HL-60 (cell line): ENCODE results near the gene PRELP.

ENCODE experiments used
- DNase-seq, 2 experiments: peaks; one replicate each; pipeline ENCODE4 v3.0.0-alpha.2; 2010 to 2020; ENCODE audit warnings: low read depth in 1 of 2, low spot score in 1 of 2
- H3K27ac ChIP-seq: fragments of 250-450 bp; sonication (Bioruptor Pico); replicated peaks from 2 replicates; pipeline ENCODE4 v1.5.1; 2020; ENCODE audit warnings: mild to moderate bottlenecking, moderate library complexity
- H3K27me3 ChIP-seq: fragments of 250-450 bp; sonication (Bioruptor Pico); 2 replicates; pipeline ENCODE4 v1.5.1; 2021; ENCODE audit warnings: mild to moderate bottlenecking, moderate library complexity; ENCODE audit not compliant: insufficient read depth, poor library complexity, severe bottlenecking
- H3K4me3 ChIP-seq: replicated peaks from 2 replicates; pipeline ENCODE4 v1.5.1; 2011; ENCODE audit warnings: mild to moderate bottlenecking, control low read depth, low read length; ENCODE audit not compliant: insufficient read depth
- GABPA ChIP-seq: IDR thresholded peaks from 2 replicates; pipeline ENCODE4 v1.6.1; 2012; ENCODE audit warnings: low read depth
- POLR2AphosphoS5 ChIP-seq: IDR thresholded peaks from 2 replicates; pipeline ENCODE4 v1.6.1; 2012; ENCODE audit warnings: low read depth
- SPI1 ChIP-seq: IDR thresholded peaks from 2 replicates; pipeline ENCODE4 v1.6.1; 2012; ENCODE audit warnings: low read depth, mild to moderate bottlenecking, borderline replicate concordance
- TF ChIP-seq, protein P1 (sequence below): IDR thresholded peaks from one replicate; pipeline ENCODE4 v1.5.1; 2011; ENCODE audit warnings: low read length, control low read depth, inconsistent platforms; ENCODE audit not compliant: insufficient read depth
- TF ChIP-seq, protein P2 (sequence below): IDR thresholded peaks from 2 replicates; pipeline ENCODE4 v1.6.1; 2012; ENCODE audit warnings: low read depth; ENCODE audit not compliant: insufficient replicate concordance

PRELP gene

DNA sequence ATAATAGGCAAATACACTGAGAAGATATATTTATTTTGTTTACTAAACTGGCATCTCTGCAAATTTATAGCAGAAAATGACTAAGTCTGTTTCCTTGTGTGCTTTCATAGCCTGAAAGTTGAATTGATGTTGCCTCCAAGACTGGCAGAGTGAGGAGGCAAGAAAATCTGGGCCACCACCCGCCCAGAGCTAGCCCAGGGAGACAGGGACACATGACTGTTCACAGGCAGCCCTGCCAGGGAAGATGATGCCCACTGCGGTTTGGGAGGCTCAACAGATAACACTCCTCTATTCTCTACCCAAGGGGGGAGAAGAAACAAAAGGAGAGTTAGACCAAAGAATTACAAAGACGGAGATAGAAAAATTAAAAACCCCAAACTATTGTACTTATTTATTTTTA, 55.5 kb downstream of the PRELP start:
- TF ChIP-seq, protein P1, sequence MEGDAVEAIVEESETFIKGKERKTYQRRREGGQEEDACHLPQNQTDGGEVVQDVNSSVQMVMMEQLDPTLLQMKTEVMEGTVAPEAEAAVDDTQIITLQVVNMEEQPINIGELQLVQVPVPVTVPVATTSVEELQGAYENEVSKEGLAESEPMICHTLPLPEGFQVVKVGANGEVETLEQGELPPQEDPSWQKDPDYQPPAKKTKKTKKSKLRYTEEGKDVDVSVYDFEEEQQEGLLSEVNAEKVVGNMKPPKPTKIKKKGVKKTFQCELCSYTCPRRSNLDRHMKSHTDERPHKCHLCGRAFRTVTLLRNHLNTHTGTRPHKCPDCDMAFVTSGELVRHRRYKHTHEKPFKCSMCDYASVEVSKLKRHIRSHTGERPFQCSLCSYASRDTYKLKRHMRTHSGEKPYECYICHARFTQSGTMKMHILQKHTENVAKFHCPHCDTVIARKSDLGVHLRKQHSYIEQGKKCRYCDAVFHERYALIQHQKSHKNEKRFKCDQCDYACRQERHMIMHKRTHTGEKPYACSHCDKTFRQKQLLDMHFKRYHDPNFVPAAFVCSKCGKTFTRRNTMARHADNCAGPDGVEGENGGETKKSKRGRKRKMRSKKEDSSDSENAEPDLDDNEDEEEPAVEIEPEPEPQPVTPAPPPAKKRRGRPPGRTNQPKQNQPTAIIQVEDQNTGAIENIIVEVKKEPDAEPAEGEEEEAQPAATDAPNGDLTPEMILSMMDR, result no peak
- no peak for TF ChIP-seq GABPA
- TF ChIP-seq, protein P2, sequence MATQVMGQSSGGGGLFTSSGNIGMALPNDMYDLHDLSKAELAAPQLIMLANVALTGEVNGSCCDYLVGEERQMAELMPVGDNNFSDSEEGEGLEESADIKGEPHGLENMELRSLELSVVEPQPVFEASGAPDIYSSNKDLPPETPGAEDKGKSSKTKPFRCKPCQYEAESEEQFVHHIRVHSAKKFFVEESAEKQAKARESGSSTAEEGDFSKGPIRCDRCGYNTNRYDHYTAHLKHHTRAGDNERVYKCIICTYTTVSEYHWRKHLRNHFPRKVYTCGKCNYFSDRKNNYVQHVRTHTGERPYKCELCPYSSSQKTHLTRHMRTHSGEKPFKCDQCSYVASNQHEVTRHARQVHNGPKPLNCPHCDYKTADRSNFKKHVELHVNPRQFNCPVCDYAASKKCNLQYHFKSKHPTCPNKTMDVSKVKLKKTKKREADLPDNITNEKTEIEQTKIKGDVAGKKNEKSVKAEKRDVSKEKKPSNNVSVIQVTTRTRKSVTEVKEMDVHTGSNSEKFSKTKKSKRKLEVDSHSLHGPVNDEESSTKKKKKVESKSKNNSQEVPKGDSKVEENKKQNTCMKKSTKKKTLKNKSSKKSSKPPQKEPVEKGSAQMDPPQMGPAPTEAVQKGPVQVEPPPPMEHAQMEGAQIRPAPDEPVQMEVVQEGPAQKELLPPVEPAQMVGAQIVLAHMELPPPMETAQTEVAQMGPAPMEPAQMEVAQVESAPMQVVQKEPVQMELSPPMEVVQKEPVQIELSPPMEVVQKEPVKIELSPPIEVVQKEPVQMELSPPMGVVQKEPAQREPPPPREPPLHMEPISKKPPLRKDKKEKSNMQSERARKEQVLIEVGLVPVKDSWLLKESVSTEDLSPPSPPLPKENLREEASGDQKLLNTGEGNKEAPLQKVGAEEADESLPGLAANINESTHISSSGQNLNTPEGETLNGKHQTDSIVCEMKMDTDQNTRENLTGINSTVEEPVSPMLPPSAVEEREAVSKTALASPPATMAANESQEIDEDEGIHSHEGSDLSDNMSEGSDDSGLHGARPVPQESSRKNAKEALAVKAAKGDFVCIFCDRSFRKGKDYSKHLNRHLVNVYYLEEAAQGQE, result no peak
- no peak for TF ChIP-seq POLR2AphosphoS5
- TF ChIP-seq SPI1, result no peak
- no peak for DNase-seq

DNA sequence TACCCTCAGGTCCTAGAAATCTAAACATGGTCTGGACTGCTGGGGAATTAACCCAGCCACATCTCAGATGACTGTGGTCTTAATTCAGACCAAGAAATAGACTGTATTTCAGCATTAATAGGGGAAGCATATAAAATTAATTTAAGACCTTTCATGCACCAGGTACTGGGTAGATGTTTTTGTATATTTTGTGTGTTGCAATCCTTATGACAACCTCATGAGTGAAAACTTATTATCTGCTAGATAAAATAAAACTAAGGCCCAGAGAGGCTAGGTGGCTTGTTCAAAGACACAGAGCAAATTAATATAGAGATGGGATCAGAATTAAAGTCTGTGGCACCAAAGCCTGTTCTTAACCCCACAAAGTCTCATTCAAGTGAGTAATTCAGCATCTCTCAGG, 58.4 kb downstream of the PRELP start:
- Histone ChIP-seq H3K27me3 (no peaks in the 10 kb centered on the region), H3K27ac (no peak overlapping the region), H3K4me3 (no peak overlapping the region)
- DNase-seq, result no peak
- TF ChIP-seq SPI1, result no peak
- TF ChIP-seq, protein P1, result no peak
- TF ChIP-seq, protein P2, result no peak
- no peak for TF ChIP-seq POLR2AphosphoS5
- TF ChIP-seq GABPA, result no peak

More for the DNA sequence above, 55.5 kb downstream of the PRELP start:
- Histone ChIP-seq H3K4me3 (no peak overlapping the region), H3K27me3 (no peaks in the 10 kb centered on the region), H3K27ac (no peak overlapping the region)

DNA sequence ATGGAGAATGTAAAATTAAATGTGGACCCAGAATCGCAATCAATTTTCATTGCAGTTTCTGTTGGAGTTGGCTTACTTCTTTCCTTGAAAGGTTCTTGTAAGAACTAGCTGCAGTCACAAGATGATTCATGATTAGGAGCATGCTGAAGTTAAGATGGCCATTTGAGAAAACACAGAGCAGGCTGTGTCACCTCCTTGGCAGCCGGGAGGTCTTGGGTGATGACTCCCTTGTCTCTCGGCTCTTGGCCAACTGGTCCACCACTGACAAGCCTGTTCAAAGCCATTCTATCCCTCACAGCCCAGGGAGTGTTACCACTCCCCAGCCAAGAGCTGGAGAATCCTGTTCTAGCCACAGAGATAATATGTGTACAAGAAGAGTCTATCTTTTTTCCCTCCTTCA, 58.9 kb downstream of the PRELP start:
- H3K27ac ChIP-seq, result no peak overlapping the region
- H3K27me3 ChIP-seq, result no peaks in the 10 kb centered on the region
- no peak for DNase-seq
- TF ChIP-seq, protein P2, result no peak
- no peak overlapping the region for H3K4me3 ChIP-seq

DNA sequence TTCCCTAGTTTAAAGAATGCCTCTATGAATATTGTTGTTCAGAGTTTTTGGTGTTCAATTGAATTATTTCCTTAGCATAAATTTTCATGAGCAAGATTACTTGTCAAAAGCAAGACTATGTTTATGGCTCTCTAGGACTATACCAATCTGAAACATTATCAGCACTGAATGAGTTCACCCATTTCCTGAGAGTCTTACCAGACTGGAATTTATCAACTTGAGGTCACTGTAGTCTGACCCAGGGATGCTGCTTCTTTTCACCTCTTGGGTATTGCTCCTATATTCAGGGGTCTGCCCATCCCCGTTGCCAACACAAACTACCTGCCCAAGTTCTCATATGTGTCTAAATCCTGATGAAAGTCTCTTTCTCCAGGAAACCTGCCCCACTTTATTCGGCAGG, 61.0 kb downstream of the PRELP start:
- H3K4me3 ChIP-seq, result no peak overlapping the region
- no peak overlapping the region for H3K27ac ChIP-seq
- TF ChIP-seq GABPA (no peak), POLR2AphosphoS5 (no peak)
- TF ChIP-seq, protein P1, result no peak
- TF ChIP-seq, protein P2, result no peak
- no peaks in the 10 kb centered on the region for H3K27me3 ChIP-seq
- no peak for DNase-seq
